Coronary artery (tissue), 2 donors: ENCODE measurements around the gene ADAMTS12.

Experiments used
- DNase-seq: peaks from one replicate; pipeline ENCODE4 v3.0.0-alpha.2; 2017; ENCODE audit warnings: low spot score
- H3K27ac ChIP-seq, 2 donors: fragments of 200-600 bp; sonication (generic); one replicate each; pipeline ENCODE4 v1.5.1; 2016 to 2019
- H3K4me3 ChIP-seq: fragments of 200-600 bp; sonication (generic); 2 replicates; pipeline ENCODE4 v1.5.1; 2016; ENCODE audit warnings: mild to moderate bottlenecking, moderate library complexity
- CTCF ChIP-seq: fragments of 200-600 bp; sonication (generic); IDR thresholded peaks from one replicate; pipeline ENCODE4 v1.5.1; 2019; ENCODE audit warnings: antibody characterized with exemption

Gene ADAMTS12

GRCh38 chr5:33937017-33937706 is 45.4 kb upstream of the ADAMTS12 start:
- peak overlapping the region; percentile 66 for H3K4me3 ChIP-seq
- no peak for TF ChIP-seq CTCF
- H3K27ac ChIP-seq, result no peak overlapping the region
- no peak for DNase-seq

- H3K27ac ChIP-seq, result no peak within 1 kb of the TSS
- no peak for TF ChIP-seq CTCF
- peak within 1 kb of the TSS; percentile 66 for H3K4me3 ChIP-seq
- DNase-seq, result no peak
Observed at GRCh38 chr5:33936381-33937016, 44.7 kb upstream of the ADAMTS12 start, which contains the start of gene RXFP3. TSS of gene RXFP3 (plus strand) at chr5:33936386. CDS start at chr5:33936741, 355 bp downstream.

- H3K27ac ChIP-seq, result no peak overlapping the region
- DNase-seq, result no peak
- H3K4me3 ChIP-seq, result peak overlapping the region; percentile 66
- TF ChIP-seq CTCF, result no peak
Observed at GRCh38 chr5:33936004-33936380, 44.2 kb upstream of the ADAMTS12 start.

- no peak for DNase-seq
- TF ChIP-seq CTCF, result no peak
- Histone ChIP-seq H3K27ac (no peak overlapping the region), H3K4me3 (no peak overlapping the region)
Observed at GRCh38 chr5:33934176-33934575, 42.4 kb upstream of the ADAMTS12 start.

- Histone ChIP-seq H3K27ac (no peak overlapping the region), H3K4me3 (no peak overlapping the region)
- no peak for TF ChIP-seq CTCF
- DNase-seq, result no peak
Observed at GRCh38 chr5:33933723-33934169, 42.0 kb upstream of the ADAMTS12 start.

GRCh38 chr5:33931136-33931535 is 39.3 kb upstream of the ADAMTS12 start:
- no peak for DNase-seq

More at GRCh38 chr5:33931136-33931535, 39.3 kb upstream of the ADAMTS12 start:
- TF ChIP-seq CTCF, result no peak
- no peak overlapping the region for H3K4me3 ChIP-seq
- H3K27ac ChIP-seq, result no peak overlapping the region
